ENCODE measurements around the gene BLTP3B. TPM values are rescaled to one million over a fixed set of nuclear protein-coding genes. Genes with fewer than 3 reads are reported as not detected.

The BLTP3B gene
- total and polyA plus RNA-seq, 8 donors: 2.0 to 10.8 (median 5.2) TPM

DNA sequence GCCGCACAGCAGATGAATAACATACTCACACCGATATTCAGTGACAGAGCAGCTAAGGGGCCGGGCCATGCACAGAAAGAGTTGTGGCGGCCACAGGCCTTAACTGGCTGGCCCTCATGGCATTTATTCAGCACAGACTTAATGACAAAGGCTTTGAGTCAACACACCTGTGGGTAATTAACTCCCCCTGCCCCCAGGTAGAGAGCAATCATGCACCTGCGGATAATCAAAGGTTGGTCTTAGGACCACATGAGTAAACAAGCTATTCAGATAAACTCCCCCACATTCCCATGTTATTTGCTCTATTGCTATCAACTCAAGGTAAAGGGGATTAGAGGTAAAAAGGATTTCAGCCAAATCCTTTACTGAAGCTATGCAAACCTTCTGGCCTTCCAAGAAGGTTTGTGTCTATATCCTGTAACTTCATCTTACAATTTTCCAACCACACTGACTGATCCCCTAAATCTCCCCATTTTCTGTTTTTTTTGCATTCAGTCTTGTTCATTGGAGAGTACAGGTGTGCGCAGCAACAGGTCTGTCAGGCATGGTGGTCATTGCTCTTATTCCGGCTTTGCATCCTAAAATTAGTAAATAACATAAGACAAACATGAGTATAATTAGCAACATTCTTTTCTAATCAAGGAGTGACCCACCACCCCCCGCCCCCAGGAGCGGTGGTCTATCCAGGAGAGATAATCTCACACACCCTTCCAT is 16.9 kb upstream of the BLTP3B start:
- H3K4me3 ChIP-seq: no peak overlapping the region
- ATAC-seq: no peak
- no peaks in the 10 kb centered on the region for H3K27me3 ChIP-seq
- no peak for FAIRE-seq
- H3K4me1 ChIP-seq: no peaks in the 10 kb centered on the region
- no peak for DNase-seq
- no peaks in the 10 kb centered on the region for H3K36me3 ChIP-seq
- H3K27ac ChIP-seq: no peak overlapping the region
- 94% methylated on average over 9 of the region's 9 CpGs for WGBS, 2 donors
- no peaks in the 10 kb centered on the region for H3K9me3 ChIP-seq
- TF ChIP-seq, protein P1, sequence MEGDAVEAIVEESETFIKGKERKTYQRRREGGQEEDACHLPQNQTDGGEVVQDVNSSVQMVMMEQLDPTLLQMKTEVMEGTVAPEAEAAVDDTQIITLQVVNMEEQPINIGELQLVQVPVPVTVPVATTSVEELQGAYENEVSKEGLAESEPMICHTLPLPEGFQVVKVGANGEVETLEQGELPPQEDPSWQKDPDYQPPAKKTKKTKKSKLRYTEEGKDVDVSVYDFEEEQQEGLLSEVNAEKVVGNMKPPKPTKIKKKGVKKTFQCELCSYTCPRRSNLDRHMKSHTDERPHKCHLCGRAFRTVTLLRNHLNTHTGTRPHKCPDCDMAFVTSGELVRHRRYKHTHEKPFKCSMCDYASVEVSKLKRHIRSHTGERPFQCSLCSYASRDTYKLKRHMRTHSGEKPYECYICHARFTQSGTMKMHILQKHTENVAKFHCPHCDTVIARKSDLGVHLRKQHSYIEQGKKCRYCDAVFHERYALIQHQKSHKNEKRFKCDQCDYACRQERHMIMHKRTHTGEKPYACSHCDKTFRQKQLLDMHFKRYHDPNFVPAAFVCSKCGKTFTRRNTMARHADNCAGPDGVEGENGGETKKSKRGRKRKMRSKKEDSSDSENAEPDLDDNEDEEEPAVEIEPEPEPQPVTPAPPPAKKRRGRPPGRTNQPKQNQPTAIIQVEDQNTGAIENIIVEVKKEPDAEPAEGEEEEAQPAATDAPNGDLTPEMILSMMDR (IDR thresholded peaks at IDR 0.05): no peak
- intact Hi-C loops (cut with DNase I): no loop called here

DNA sequence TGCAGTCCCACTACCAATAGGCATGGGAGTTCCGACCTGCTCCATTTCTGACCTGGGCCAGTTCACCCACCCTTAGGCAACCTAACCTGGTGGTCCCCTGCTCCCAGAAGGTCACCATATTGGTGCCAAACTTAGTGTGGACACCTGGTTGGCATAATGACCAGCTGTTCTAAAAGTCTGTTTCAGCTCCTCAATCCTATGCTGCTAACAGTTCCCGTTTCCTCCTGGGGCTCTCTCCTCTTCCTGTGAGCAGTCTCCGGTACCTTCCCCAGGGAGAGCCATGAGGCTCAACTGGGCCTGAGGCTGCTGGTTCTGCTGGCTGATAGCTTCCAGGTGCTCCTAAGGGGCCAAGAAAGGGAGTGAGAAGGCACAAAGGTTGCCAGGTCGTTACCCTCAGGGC is 15.9 kb upstream of the BLTP3B start:
- no peak for FAIRE-seq

DNA sequence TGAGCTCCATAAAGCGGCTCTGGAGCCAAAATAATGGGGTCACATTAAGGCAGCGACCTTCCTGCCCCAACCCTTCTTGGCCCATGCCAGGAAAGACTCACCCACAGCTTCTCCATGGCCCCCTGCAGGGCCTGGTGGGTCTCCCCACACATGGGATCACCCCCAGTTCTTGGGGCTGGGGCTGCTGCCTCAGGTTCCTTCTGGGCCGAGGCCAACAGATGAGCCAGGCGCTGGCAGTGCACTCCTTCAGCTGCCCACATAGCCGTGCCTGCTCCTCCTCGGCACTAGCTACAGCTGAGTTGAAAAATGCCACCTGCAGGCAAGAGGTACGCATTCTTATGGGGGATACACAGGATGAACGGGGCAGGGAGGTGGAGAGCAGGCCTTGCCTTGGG is 14.8 kb upstream of the BLTP3B start:
- ATAC-seq (no peak), DNase-seq (no peak), FAIRE-seq (no peak)
- Histone ChIP-seq H3K4me3 (no peak overlapping the region), H3K36me3 (no peaks in the 10 kb centered on the region), H3K27me3 (no peaks in the 10 kb centered on the region), H3K27ac (no peak overlapping the region), H3K9me3 (no peaks in the 10 kb centered on the region), H3K4me1 (no peaks in the 10 kb centered on the region)
- TF ChIP-seq, protein P1 (IDR thresholded peaks at IDR 0.05): no peak
- intact Hi-C loops (cut with DNase I): no loop called here
- WGBS, 2 donors: 90 to 99% methylated on average over 8 of the region's 8 CpGs

More for the DNA sequence above, 15.9 kb upstream of the BLTP3B start:
- Histone ChIP-seq H3K4me1 (no peaks in the 10 kb centered on the region), H3K4me3 (no peak overlapping the region), H3K9me3 (no peaks in the 10 kb centered on the region), H3K27me3 (no peaks in the 10 kb centered on the region), H3K36me3 (no peaks in the 10 kb centered on the region), H3K27ac (no peak overlapping the region)
- DNase-seq: no peak
- intact Hi-C loops (cut with DNase I): no loop called here
- no peak for ATAC-seq
- WGBS, 2 donors: 93% methylated on average over 4 of the region's 4 CpGs
- TF ChIP-seq, protein P1 (IDR thresholded peaks at IDR 0.05): no peak

DNA sequence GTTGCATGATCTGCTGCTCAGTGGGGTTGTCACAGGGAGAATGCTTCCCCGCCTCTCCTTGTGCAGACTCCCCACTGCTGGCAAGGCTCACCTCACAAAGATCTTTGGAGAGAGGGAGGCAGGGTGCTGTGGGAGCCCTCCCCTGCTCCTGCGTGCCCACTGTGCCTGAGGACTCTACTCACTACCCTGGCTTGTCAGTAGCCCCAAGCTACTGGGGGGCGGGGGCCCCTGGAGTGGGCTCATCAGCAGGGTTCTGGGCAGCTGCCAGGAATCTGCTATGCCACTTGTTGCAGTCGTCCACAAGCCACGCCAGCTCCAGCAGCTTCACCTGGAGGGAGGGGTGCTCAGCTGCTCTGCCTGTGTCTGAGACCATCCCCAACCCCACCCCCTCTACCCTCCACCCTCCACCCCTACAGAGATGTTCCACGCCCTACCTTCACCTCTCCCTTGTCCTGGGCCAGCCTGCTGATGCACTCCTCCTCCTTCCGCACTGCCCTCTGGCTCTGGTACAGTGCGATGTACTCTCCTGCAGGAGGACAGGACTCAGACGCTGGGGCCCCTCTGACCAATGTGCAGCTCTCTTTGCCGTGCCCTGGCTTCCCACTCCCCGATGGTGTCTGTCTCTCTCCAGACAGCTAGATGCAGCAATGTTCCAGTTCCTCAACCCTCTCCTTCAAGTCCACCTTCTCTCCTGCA is 14.2 kb upstream of the BLTP3B start:
- FAIRE-seq (no peak), DNase-seq (no peak), ATAC-seq (no peak)
- TF ChIP-seq, protein P1 (IDR thresholded peaks at IDR 0.05): no peak
- no peak overlapping the region for H3K4me3 ChIP-seq
- no peaks in the 10 kb centered on the region for H3K9me3 ChIP-seq
- WGBS, 2 donors: 85 to 87% methylated on average over 11 of the region's 11 CpGs
- no peaks in the 10 kb centered on the region for H3K27me3 ChIP-seq
- no peaks in the 10 kb centered on the region for H3K4me1 ChIP-seq
- H3K36me3 ChIP-seq: no peaks in the 10 kb centered on the region
- no peak overlapping the region for H3K27ac ChIP-seq
- intact Hi-C loops (cut with DNase I): no loop called here

Data from pancreas (tissue), 10 donors.